Measurements from ENCODE around the gene VEPH1. TPM values are rescaled to one million over a fixed set of nuclear protein-coding genes. Genes with fewer than 3 reads are reported as not detected.

Gene VEPH1
- total and polyA plus RNA-seq, 5 experiments from 2014 or later, result not detected

GRCh38 chr3:157285966-157286365 lies 217.2 kb downstream of the VEPH1 start:
- H3K27ac Mint-ChIP-seq, result no peak overlapping the region
- H3K4me3 Mint-ChIP-seq, result no peak overlapping the region
- H3K36me3 Mint-ChIP-seq, result peaks cover 0 to 23% (median 4%) of the 10 kb centered on the region in 3 donors
- H3K4me1 Mint-ChIP-seq, result peaks cover 0 to 5% (median 0%) of the 10 kb centered on the region in 4 donors
- no peaks in the 10 kb centered on the region for H3K27me3 Mint-ChIP-seq
- no peak for DNase-seq
- POLR2A ChIA-PET, result no interaction called here
- ATAC-seq, result no peak
- H3K9me3 Mint-ChIP-seq, result no peaks in the 10 kb centered on the region

GRCh38 chr3:157285141-157285540 lies 218.1 kb downstream of the VEPH1 start:
- no peaks in the 10 kb centered on the region for H3K27me3 Mint-ChIP-seq
- ATAC-seq, result no peak
- peaks cover 0 to 23% (median 4%) of the 10 kb centered on the region in 3 donors for H3K36me3 Mint-ChIP-seq
- POLR2A ChIA-PET, result no interaction called here
- H3K4me1 Mint-ChIP-seq, result peaks cover 0 to 5% (median 0%) of the 10 kb centered on the region in 4 donors
- no peak for DNase-seq
- H3K9me3 Mint-ChIP-seq, result no peaks in the 10 kb centered on the region
- H3K4me3 Mint-ChIP-seq, result no peak overlapping the region
- no peak overlapping the region for H3K27ac Mint-ChIP-seq

- Mint-ChIP-seq H3K4me1 (peaks cover 0 to 5% (median 0%) of the 10 kb centered on the region in 4 donors), H3K4me3 (no peak overlapping the region), H3K27me3 (no peaks in the 10 kb centered on the region), H3K9me3 (no peaks in the 10 kb centered on the region), H3K36me3 (peaks cover 0 to 23% (median 4%) of the 10 kb centered on the region in 3 donors), H3K27ac (no peak overlapping the region)
- DNase-seq, result no peak
- POLR2A ChIA-PET, result no interaction called here
- no peak for ATAC-seq
Observed at GRCh38 chr3:157284688-157285087, 218.5 kb downstream of the VEPH1 start.

GRCh38 chr3:157282261-157283191 lies 220.7 kb downstream of the VEPH1 start:
- POLR2A ChIA-PET, result no interaction called here
- peaks cover 0 to 5% (median 0%) of the 10 kb centered on the region in 4 donors for H3K4me1 Mint-ChIP-seq
- ATAC-seq, result no peak

GRCh38 chr3:157280786-157281185 lies 222.4 kb downstream of the VEPH1 start:
- H3K9me3 Mint-ChIP-seq, result no peaks in the 10 kb centered on the region
- no peak overlapping the region for H3K4me3 Mint-ChIP-seq
- no peak overlapping the region for H3K27ac Mint-ChIP-seq
- no peaks in the 10 kb centered on the region for H3K27me3 Mint-ChIP-seq
- H3K36me3 Mint-ChIP-seq, result peaks cover 0 to 8% (median 2%) of the 10 kb centered on the region in 3 donors
- DNase-seq (no peak), ATAC-seq (no peak)
- POLR2A ChIA-PET, result no interaction called here
- H3K4me1 Mint-ChIP-seq, result peaks cover 0 to 5% (median 0%) of the 10 kb centered on the region in 4 donors

More at GRCh38 chr3:157282261-157283191, 220.7 kb downstream of the VEPH1 start:
- DNase-seq, result no peak
- Mint-ChIP-seq H3K27me3 (no peaks in the 10 kb centered on the region), H3K4me3 (no peak overlapping the region), H3K36me3 (peaks cover 0 to 15% (median 4%) of the 10 kb centered on the region in 3 donors), H3K27ac (no peak overlapping the region), H3K9me3 (no peaks in the 10 kb centered on the region)

GRCh38 chr3:157280354-157280753 lies 222.9 kb downstream of the VEPH1 start:
- POLR2A ChIA-PET, result no interaction called here
- no peak for ATAC-seq

GRCh38 chr3:157279237-157279636 lies 224.0 kb downstream of the VEPH1 start:
- peaks cover 0 to 2% (median 2%) of the 10 kb centered on the region in 3 donors for H3K36me3 Mint-ChIP-seq
- no peak overlapping the region for H3K27ac Mint-ChIP-seq
- H3K4me3 Mint-ChIP-seq, result no peak overlapping the region
- DNase-seq, result no peak
- H3K4me1 Mint-ChIP-seq, result peaks cover 0 to 5% (median 0%) of the 10 kb centered on the region in 4 donors
- H3K9me3 Mint-ChIP-seq, result no peaks in the 10 kb centered on the region
- POLR2A ChIA-PET, result no interaction called here
- ATAC-seq, result no peak
- H3K27me3 Mint-ChIP-seq, result no peaks in the 10 kb centered on the region

More at GRCh38 chr3:157280354-157280753, 222.9 kb downstream of the VEPH1 start:
- Mint-ChIP-seq H3K9me3 (no peaks in the 10 kb centered on the region), H3K27ac (no peak overlapping the region), H3K27me3 (no peaks in the 10 kb centered on the region), H3K36me3 (peaks cover 0 to 4% (median 2%) of the 10 kb centered on the region in 3 donors), H3K4me3 (no peak overlapping the region), H3K4me1 (peaks cover 0 to 5% (median 0%) of the 10 kb centered on the region in 4 donors)
- DNase-seq, result no peak

GRCh38 chr3:157276801-157277200 lies 226.4 kb downstream of the VEPH1 start:
- POLR2A ChIA-PET, result no interaction called here
- DNase-seq (no peak), ATAC-seq (no peak)
- Mint-ChIP-seq H3K27ac (no peak overlapping the region), H3K4me1 (no peaks in the 10 kb centered on the region), H3K27me3 (no peaks in the 10 kb centered on the region), H3K36me3 (peaks cover 0 to 10% (median 2%) of the 10 kb centered on the region in 3 donors), H3K4me3 (no peak overlapping the region), H3K9me3 (no peaks in the 10 kb centered on the region)

- no peaks in the 10 kb centered on the region for H3K9me3 Mint-ChIP-seq
- POLR2A ChIA-PET, result no interaction called here
- H3K27me3 Mint-ChIP-seq, result no peaks in the 10 kb centered on the region
- ATAC-seq, result no peak
- no peak overlapping the region for H3K4me3 Mint-ChIP-seq
- no peak overlapping the region for H3K27ac Mint-ChIP-seq
- H3K36me3 Mint-ChIP-seq, result peaks cover 0 to 10% (median 2%) of the 10 kb centered on the region in 3 donors
- DNase-seq, result no peak
- no peaks in the 10 kb centered on the region for H3K4me1 Mint-ChIP-seq
Observed at GRCh38 chr3:157275832-157276231, 227.4 kb downstream of the VEPH1 start.

GRCh38 chr3:157274644-157275137 lies 228.5 kb downstream of the VEPH1 start:
- Mint-ChIP-seq H3K36me3 (peaks cover 0 to 10% (median 2%) of the 10 kb centered on the region in 3 donors), H3K4me1 (no peaks in the 10 kb centered on the region), H3K27me3 (no peaks in the 10 kb centered on the region), H3K4me3 (no peak overlapping the region), H3K27ac (no peak overlapping the region), H3K9me3 (no peaks in the 10 kb centered on the region)
- POLR2A ChIA-PET, result no interaction called here
- no peak for ATAC-seq
- no peak for DNase-seq

GRCh38 chr3:157271283-157271882 lies 231.8 kb downstream of the VEPH1 start:
- peaks cover 0 to 8% (median 0%) of the 10 kb centered on the region in 3 donors for H3K36me3 Mint-ChIP-seq
- POLR2A ChIA-PET, result no interaction called here
- H3K9me3 Mint-ChIP-seq, result no peaks in the 10 kb centered on the region
- H3K4me1 Mint-ChIP-seq, result no peaks in the 10 kb centered on the region
- H3K27me3 Mint-ChIP-seq, result no peaks in the 10 kb centered on the region
- no peak overlapping the region for H3K4me3 Mint-ChIP-seq
- no peak overlapping the region for H3K27ac Mint-ChIP-seq
- ATAC-seq (no peak), DNase-seq (no peak)

- H3K9me3 Mint-ChIP-seq, result no peaks in the 10 kb centered on the region
- no peak for DNase-seq
- H3K27me3 Mint-ChIP-seq, result no peaks in the 10 kb centered on the region
- POLR2A ChIA-PET, result no interaction called here
- H3K4me1 Mint-ChIP-seq, result no peaks in the 10 kb centered on the region
- ATAC-seq, result no peak
- no peak overlapping the region for H3K4me3 Mint-ChIP-seq
- no peak overlapping the region for H3K27ac Mint-ChIP-seq
- peaks cover 0 to 10% (median 0%) of the 10 kb centered on the region in 3 donors for H3K36me3 Mint-ChIP-seq
Observed at GRCh38 chr3:157268026-157268425, 235.2 kb downstream of the VEPH1 start.

GRCh38 chr3:157265931-157266330 lies 237.3 kb downstream of the VEPH1 start:
- POLR2A ChIA-PET, result no interaction called here
- no peaks in the 10 kb centered on the region for H3K4me1 Mint-ChIP-seq
- ATAC-seq (no peak), DNase-seq (no peak)
- H3K36me3 Mint-ChIP-seq, result peaks cover 0 to 10% (median 0%) of the 10 kb centered on the region in 3 donors
- H3K27me3 Mint-ChIP-seq, result no peaks in the 10 kb centered on the region
- H3K9me3 Mint-ChIP-seq, result no peaks in the 10 kb centered on the region
- H3K27ac Mint-ChIP-seq, result no peak overlapping the region
- no peak overlapping the region for H3K4me3 Mint-ChIP-seq
